Measurements from ENCODE around the gene MAP3K20. TPM values are rescaled to one million over a fixed set of nuclear protein-coding genes. Genes with fewer than 3 reads are reported as not detected.

Gene MAP3K20
- total and polyA plus RNA-seq, 2 donors (not counting 3 experiments of a cell fraction or from before 2014, with no cell fraction given), result 7.8 to 31.5 TPM

- BruUV-seq (replicated peaks), result no TSS peak
- H3K27me3 ChIP-seq (ENCODE audit: control insufficient read depth in 2 of 2, insufficient read depth in 2 of 2, low read length in 2 of 2), result no peaks in the 10 kb centered on the region
- peak; percentile 84 for FAIRE-seq
These were observed 134.9 kb downstream of the MAP3K20 start for GRCh38 chr2:173210270-173211196.

More at GRCh38 chr2:173210270-173211196, 134.9 kb downstream of the MAP3K20 start:
- intact Hi-C loops (cut with micrococcal nuclease) (loop anchor here (1.0 to 10.0 kb wide), 6 partner anchors 134 to 1132 kb away; partner anchors contain the start of gene CDCA7), dilution Hi-C loops (cut with MboI; ENCODE audit: extremely low pct_ligation_motif_present, low sequenced_read_pairs) (loop anchor here (25.0 kb wide), 1 partner anchor 198 kb away; no protein-coding TSS in a partner anchor)
- POLR2A ChIA-PET, result no interaction called here
- Histone ChIP-seq H4K20me1 (replicated peaks; ENCODE audit: control insufficient read depth, extremely low read depth, insufficient read depth, low read length) (no peaks in the 10 kb centered on the region), H3K4me1 (ENCODE audit: control insufficient read depth, extremely low read depth, insufficient read depth, low read length) (no peaks in the 10 kb centered on the region), H3K27ac (ENCODE audit: insufficient read depth, low read depth, low read length) (no peak overlapping the region), H3K36me3 (ENCODE audit: control insufficient read depth in 2 of 2, extremely low read depth in 1 of 2, insufficient read depth in 2 of 2, low read length in 2 of 2) (no peaks in the 10 kb centered on the region), H2AFZ (ENCODE audit: low read depth, low read length) (no peak overlapping the region), H3K9ac (replicated peaks; ENCODE audit: extremely low read depth, insufficient read depth, low read length) (no peak overlapping the region), H3K4me3 (replicated peaks in 1 of 3; ENCODE audit: insufficient read depth in 1 of 3, low read depth in 1 of 3, low read length in 3 of 3) (no peak overlapping the region), H3K9me1 (replicated peaks; ENCODE audit: control insufficient read depth, extremely low read depth, insufficient read depth, low read length) (no peaks in the 10 kb centered on the region), H3K9me3 (replicated peaks; ENCODE audit: control insufficient read depth, insufficient read depth, low read length) (no peaks in the 10 kb centered on the region), H3K4me2 (ENCODE audit: insufficient read depth, low read length) (no peak overlapping the region), H3K79me2 (ENCODE audit: control insufficient read depth, insufficient read depth, low read length) (no peaks in the 10 kb centered on the region)
- TF ChIP-seq JUN (IDR thresholded peaks at IDR 0.05; ENCODE audit: borderline replicate concordance, insufficient read depth, insufficient read length, low read depth) (peak; percentile 7), POLR2A (IDR thresholded peaks at IDR 0.05; ENCODE audit: low read depth, low read length) (no peak), MAX (IDR thresholded peaks at IDR 0.05; ENCODE audit: insufficient read depth, insufficient read length) (peak; percentile 61), GATA2 (IDR thresholded peaks at IDR 0.05; ENCODE audit: insufficient read depth, insufficient read length, low read depth, low read length) (no peak), POLR2AphosphoS5 (IDR thresholded peaks at IDR 0.05; ENCODE audit: insufficient read depth, low read depth, low read length) (no peak), MYC (IDR thresholded peaks at IDR 0.05; ENCODE audit: low read depth, low read length) (no peak), FOS (IDR thresholded peaks at IDR 0.05; ENCODE audit: borderline replicate concordance, insufficient read depth, low read length) (no peak), EZH2 (IDR thresholded peaks at IDR 0.05; ENCODE audit: borderline replicate concordance, low read depth, low read length, severe bottlenecking) (no peak), CTCF (IDR thresholded peaks at IDR 0.05; ENCODE audit: extremely low read depth in 1 of 2, insufficient read depth in 1 of 2, low read depth in 1 of 2, low read length in 2 of 2) (peak; percentile 71 to 80)
- CTCF ChIA-PET, result interaction anchor here (0.7 to 17.1 kb wide), 34 partner anchors 8 to 411 kb away, joined by 3 to 493 read pairs (median 4); partner anchors contain the start of gene MAP3K20
- peak; percentile 87 for DNase-seq (ENCODE audit: low read depth, low spot score)
